GM12878 (cell line): ENCODE data around the gene ERC2. TPM values are rescaled to one million over a fixed set of nuclear protein-coding genes. Genes with fewer than 3 reads are reported as not detected.

Experiments used
- ATAC-seq: fragments of 200-7000 bp; cut with Tn5 transposase; 3 replicates; pipeline ENCODE4 v1.9.1; 2020; ENCODE audit warnings: mild to moderate bottlenecking, moderate library complexity
- BruUV-seq: library from RNA; stranded (reverse); fragments of 400-500 nt; replicated peaks from 2 replicates; lab custom pipeline; 2021; lab: Mats Ljungman, UMichigan
- CTCF ChIA-PET: fragments of 300-600 bp; sonication (Branson Sonifier 250); formaldehyde crosslinking; extraction: SDS; loops from one replicate; lab custom pipeline; 2021; ENCODE audit warnings: inconsistent platforms; lab: Yijun Ruan, JAX
- POLR2A ChIA-PET: fragments of 350-600 bp; formaldehyde crosslinking; extraction: SDS; loops from one replicate; lab custom pipeline; 2021; ENCODE audit warnings: inconsistent platforms; lab: Charles Lee
- RAD21 ChIA-PET: fragments of 300-600 bp; sonication (Branson Sonifier 250); formaldehyde crosslinking; loops from one replicate; lab custom pipeline; 2023; ENCODE audit warnings: antibody characterized with exemption; ENCODE audit not compliant: unreplicated experiment; lab: Charles Lee
- SMC1A ChIA-PET: fragments of 300-600 bp; sonication (Branson Sonifier 250); formaldehyde crosslinking; loops from one replicate; lab custom pipeline; 2023; ENCODE audit not compliant: unreplicated experiment, uncharacterized antibody; lab: Charles Lee
- DNase-seq: peaks from one replicate; pipeline ENCODE4 v3.0.0-alpha.2; 2011; ENCODE audit warnings: low read depth, low spot score
- FAIRE-seq: peaks from 3 replicates; lab custom pipeline; 2011; peaks lifted over from hg19 to GRCh38; lab: Jason Lieb, UNC
- H2AFZ ChIP-seq: 2 replicates; pipeline ENCODE4 v1.6.0; 2011; ENCODE audit warnings: low read depth, low read length, control low read depth; ENCODE audit not compliant: control insufficient read depth
- H3K27ac ChIP-seq: 2 replicates; pipeline ENCODE4 v1.5.1; 2011; ENCODE audit warnings: control low read depth; ENCODE audit not compliant: control insufficient read depth, insufficient read depth
- H3K27me3 ChIP-seq, 2 experiments: replicated peaks in 1 of 2; 2 replicates each; pipeline versions ENCODE4 v1.6.0 to v1.6.1; 2011; ENCODE audit warnings: low read length in 1 of 2; ENCODE audit not compliant: control insufficient read depth in 2 of 2, insufficient read depth in 2 of 2
- H3K36me3 ChIP-seq, 2 experiments: 2 replicates each; pipeline ENCODE4 v1.5.1; 2011; ENCODE audit warnings: low read length in 1 of 2; ENCODE audit not compliant: control insufficient read depth in 2 of 2, insufficient read depth in 2 of 2
- H3K4me1 ChIP-seq: 2 replicates; pipeline ENCODE4 v1.6.1; 2011; ENCODE audit warnings: mild to moderate bottlenecking, low read length, moderate library complexity, mixed read lengths; ENCODE audit not compliant: control insufficient read depth, insufficient read depth
- H3K4me2 ChIP-seq: 2 replicates; pipeline ENCODE4 v1.6.0; 2011; ENCODE audit warnings: control low read depth; ENCODE audit not compliant: control insufficient read depth, insufficient read depth
- H3K4me3 ChIP-seq: fragments of 200-600 bp; sonication (generic); 2 replicates; pipeline ENCODE4 v1.5.1; 2016
- H3K79me2 ChIP-seq: 2 replicates; pipeline ENCODE4 v1.6.0; 2011; ENCODE audit warnings: low read length; ENCODE audit not compliant: control insufficient read depth, insufficient read depth
- H3K9ac ChIP-seq: 2 replicates; pipeline ENCODE4 v1.8.0; 2011; ENCODE audit warnings: low read length, control low read depth, mixed read lengths; ENCODE audit not compliant: control insufficient read depth, insufficient read depth
- H3K9me3 ChIP-seq: replicated peaks from 3 replicates; pipeline ENCODE4 v1.5.1; 2011; ENCODE audit warnings: mild to moderate bottlenecking, low read length; ENCODE audit not compliant: control insufficient read depth, insufficient read depth
- H4K20me1 ChIP-seq: 2 replicates; pipeline ENCODE4 v1.6.0; 2011; ENCODE audit not compliant: control insufficient read depth, insufficient read depth
- CHD4 ChIP-seq: fragments of 200-600 bp; sonication (generic); IDR thresholded peaks from 2 replicates; pipeline ENCODE4 v1.6.1; 2016; ENCODE audit warnings: mild to moderate bottlenecking
- KLF5 ChIP-seq: fragments of 450-650 bp; IDR thresholded peaks from 2 replicates; pipeline ENCODE4 v1.6.1; 2014; ENCODE audit warnings: mild to moderate bottlenecking; ENCODE audit not compliant: partially characterized antibody
- NFXL1 ChIP-seq: fragments of 450-650 bp; IDR thresholded peaks from 2 replicates; pipeline ENCODE4 v1.6.1; 2017; ENCODE audit warnings: antibody characterized with exemption, mild to moderate bottlenecking, borderline replicate concordance
- RAD21 ChIP-seq: IDR thresholded peaks from 2 replicates; pipeline ENCODE4 v1.6.1; 2011; ENCODE audit warnings: mild to moderate bottlenecking, low read depth, low read length, moderate library complexity; ENCODE audit not compliant: insufficient read depth
- SP1 ChIP-seq: IDR thresholded peaks from one replicate; pipeline ENCODE4 v1.6.1; 2011; ENCODE audit warnings: low read depth, low read length
- USF1 ChIP-seq: IDR thresholded peaks from 2 replicates; pipeline ENCODE4 v1.6.1; 2011; ENCODE audit warnings: borderline replicate concordance, low read depth, mild to moderate bottlenecking, moderate library complexity, mixed read lengths, low read length; ENCODE audit not compliant: insufficient read depth; ENCODE audit errors: extremely low read length
- ZNF687 ChIP-seq: fragments of 450-650 bp; IDR thresholded peaks from 2 replicates; pipeline ENCODE4 v1.6.1; 2017; ENCODE audit warnings: mild to moderate bottlenecking, moderate library complexity
- WGBS: methylation state at CpG from one replicate; pipeline ENCODE4 v1.1.6; 2016; ENCODE audit warnings: low lambda C conversion rate; ENCODE audit not compliant: insufficient replicate concordance, insufficient coverage; ENCODE audit errors: missing lambda C conversion rate; 5-methylcytosine and 5-hydroxymethylcytosine counted together
- in situ Hi-C: fragments of 300-500 bp; cut with MboI; formaldehyde crosslinking; loops from 9 replicates; pipeline ENCODE4 v1.14.3; 2018; ENCODE audit warnings: mixed read lengths
- intact Hi-C: fragments of 100-400 bp; cut with micrococcal nuclease; formaldehyde crosslinking; loops from one replicate; pipeline ENCODE4 v1.14.2; 2022; ENCODE audit not compliant: unreplicated experiment
- polyA plus RNA-seq, 11 experiments: library from polyadenylated mRNA; depleted of rRNA in 4 of 11; unstranded in 6 of 11; stranded (reverse) in 5 of 11; fragments of >200 nt; fragmentation: Nextera tagmentation in 4 of 11; fragmentation: Illumina TruSeq in 1 of 11; extraction: Ambion mirVana in 4 of 11; extraction: Trizol in 1 of 11; gene quantifications; 1 replicate in 1 of 11; 2 replicates in 10 of 11; pipeline versions ENCODE4 v1.2.1 to v1.2.3, GENCODE V29; 2011 to 2016; ENCODE audit warnings: inconsistent platforms in 2 of 11, missing spikeins in 2 of 11, low read depth in 1 of 11
- total RNA-seq, 4 experiments: library from RNA; depleted of rRNA in 3 of 4; stranded (reverse); fragments of >200 nt in 3 of 4; fragmentation: Illumina TruSeq in 1 of 4; extraction: Trizol in 1 of 4; gene quantifications; 2 replicates each; pipeline versions ENCODE4 v1.2.1 to v1.2.3, GENCODE V29; 2013 to 2021
- TF ChIP-seq, protein P1 (sequence below): IDR thresholded peaks from 2 replicates; pipeline ENCODE4 v1.6.1; 2012; ENCODE audit warnings: improper control_type of control experiment, low read depth, low read length; ENCODE audit not compliant: insufficient replicate concordance

The ERC2 gene
- total and polyA plus RNA-seq, 10 of the 15 experiments (the other 5 are each of a cell fraction or from before 2014, with no cell fraction given), result 0.06 to 1.4 (median 0.12) TPM; not detected in 3

GRCh38 chr3:56364665-56365064, 103.6 kb downstream of the ERC2 start:
- TF ChIP-seq KLF5 (no peak), CHD4 (no peak), RAD21 (no peak), SP1 (no peak), NFXL1 (no peak), ZNF687 (no peak), USF1 (no peak)
- TF ChIP-seq, protein P1, sequence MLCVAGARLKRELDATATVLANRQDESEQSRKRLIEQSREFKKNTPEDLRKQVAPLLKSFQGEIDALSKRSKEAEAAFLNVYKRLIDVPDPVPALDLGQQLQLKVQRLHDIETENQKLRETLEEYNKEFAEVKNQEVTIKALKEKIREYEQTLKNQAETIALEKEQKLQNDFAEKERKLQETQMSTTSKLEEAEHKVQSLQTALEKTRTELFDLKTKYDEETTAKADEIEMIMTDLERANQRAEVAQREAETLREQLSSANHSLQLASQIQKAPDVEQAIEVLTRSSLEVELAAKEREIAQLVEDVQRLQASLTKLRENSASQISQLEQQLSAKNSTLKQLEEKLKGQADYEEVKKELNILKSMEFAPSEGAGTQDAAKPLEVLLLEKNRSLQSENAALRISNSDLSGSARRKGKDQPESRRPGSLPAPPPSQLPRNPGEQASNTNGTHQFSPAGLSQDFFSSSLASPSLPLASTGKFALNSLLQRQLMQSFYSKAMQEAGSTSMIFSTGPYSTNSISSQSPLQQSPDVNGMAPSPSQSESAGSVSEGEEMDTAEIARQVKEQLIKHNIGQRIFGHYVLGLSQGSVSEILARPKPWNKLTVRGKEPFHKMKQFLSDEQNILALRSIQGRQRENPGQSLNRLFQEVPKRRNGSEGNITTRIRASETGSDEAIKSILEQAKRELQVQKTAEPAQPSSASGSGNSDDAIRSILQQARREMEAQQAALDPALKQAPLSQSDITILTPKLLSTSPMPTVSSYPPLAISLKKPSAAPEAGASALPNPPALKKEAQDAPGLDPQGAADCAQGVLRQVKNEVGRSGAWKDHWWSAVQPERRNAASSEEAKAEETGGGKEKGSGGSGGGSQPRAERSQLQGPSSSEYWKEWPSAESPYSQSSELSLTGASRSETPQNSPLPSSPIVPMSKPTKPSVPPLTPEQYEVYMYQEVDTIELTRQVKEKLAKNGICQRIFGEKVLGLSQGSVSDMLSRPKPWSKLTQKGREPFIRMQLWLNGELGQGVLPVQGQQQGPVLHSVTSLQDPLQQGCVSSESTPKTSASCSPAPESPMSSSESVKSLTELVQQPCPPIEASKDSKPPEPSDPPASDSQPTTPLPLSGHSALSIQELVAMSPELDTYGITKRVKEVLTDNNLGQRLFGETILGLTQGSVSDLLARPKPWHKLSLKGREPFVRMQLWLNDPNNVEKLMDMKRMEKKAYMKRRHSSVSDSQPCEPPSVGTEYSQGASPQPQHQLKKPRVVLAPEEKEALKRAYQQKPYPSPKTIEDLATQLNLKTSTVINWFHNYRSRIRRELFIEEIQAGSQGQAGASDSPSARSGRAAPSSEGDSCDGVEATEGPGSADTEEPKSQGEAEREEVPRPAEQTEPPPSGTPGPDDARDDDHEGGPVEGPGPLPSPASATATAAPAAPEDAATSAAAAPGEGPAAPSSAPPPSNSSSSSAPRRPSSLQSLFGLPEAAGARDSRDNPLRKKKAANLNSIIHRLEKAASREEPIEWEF, result no peak
- TF ChIP-seq, all 136 proteins: peak for 0
- H3K27me3 ChIP-seq, result no peaks in the 10 kb centered on the region
- no peaks in the 10 kb centered on the region for H3K36me3 ChIP-seq
- 17% methylated on average over 3 of the region's 3 CpGs for WGBS
- intact Hi-C loops, result no loop called here
- in situ Hi-C loops, result no loop called here
- H3K4me2 ChIP-seq, result no peak overlapping the region
- SMC1A ChIA-PET, result interaction anchor here (1.7 kb wide), 1 partner anchor 11 kb away, joined by 3 read pairs; no protein-coding TSS in a partner anchor
- H3K9ac ChIP-seq, result no peak overlapping the region
- H3K79me2 ChIP-seq, result no peaks in the 10 kb centered on the region
- ATAC-seq (no peak), DNase-seq (no peak), FAIRE-seq (no peak)
- RAD21 ChIA-PET, result no interaction called here
- CTCF ChIA-PET, result no interaction called here
- no peak overlapping the region for H3K27ac ChIP-seq
- H3K9me3 ChIP-seq, result no peaks in the 10 kb centered on the region
- no peaks in the 10 kb centered on the region for H4K20me1 ChIP-seq
- no TSS peak for BruUV-seq
- H2AFZ ChIP-seq, result no peak overlapping the region
- H3K4me1 ChIP-seq, result no peaks in the 10 kb centered on the region
- H3K4me3 ChIP-seq, result no peak overlapping the region
- POLR2A ChIA-PET, result no interaction called here
